Astrocyte of the spinal cord (primary cell): Measurements from ENCODE around the gene DLEC1.

ENCODE experiments used
- DNase-seq: peaks from one replicate; pipeline ENCODE4 v3.0.0; 2011; ENCODE audit warnings: low read depth, low spot score
- H3K4me3 ChIP-seq: 2 replicates; pipeline ENCODE4 v1.5.1; 2011; ENCODE audit warnings: low read depth, mild to moderate bottlenecking, low read length, moderate library complexity
- in situ Hi-C: cut with HindIII; loops from 2 replicates; pipeline ENCODE4 v1.10.0; 2017; ENCODE audit warnings: low sequenced_read_pairs
- TF ChIP-seq, protein P1 (sequence below): IDR thresholded peaks from 2 replicates; pipeline ENCODE4 v1.5.1; 2012; ENCODE audit warnings: low read depth, mild to moderate bottlenecking, low read length, inconsistent platforms

Gene DLEC1

DNA sequence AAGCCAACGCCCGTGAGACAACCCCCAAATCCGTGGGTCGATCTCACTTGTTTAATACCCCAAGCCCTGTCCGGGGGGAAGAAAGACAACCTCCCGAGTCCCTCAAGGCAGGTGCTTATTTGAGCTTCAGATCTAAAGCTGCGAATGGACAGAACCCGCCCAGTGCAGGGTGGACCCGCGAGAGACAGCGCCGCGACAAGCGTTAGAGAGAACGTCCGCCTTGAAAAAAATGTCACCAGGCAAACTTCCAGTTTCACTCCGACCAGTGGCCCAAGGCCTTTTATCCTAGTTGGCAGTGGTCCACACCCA lies 125.6 kb downstream of the DLEC1 start:
- in situ Hi-C loops = no loop called here
- H3K4me3 ChIP-seq = peak overlapping the region; percentile 87
- DNase-seq = no peak
- TF ChIP-seq, protein P1, sequence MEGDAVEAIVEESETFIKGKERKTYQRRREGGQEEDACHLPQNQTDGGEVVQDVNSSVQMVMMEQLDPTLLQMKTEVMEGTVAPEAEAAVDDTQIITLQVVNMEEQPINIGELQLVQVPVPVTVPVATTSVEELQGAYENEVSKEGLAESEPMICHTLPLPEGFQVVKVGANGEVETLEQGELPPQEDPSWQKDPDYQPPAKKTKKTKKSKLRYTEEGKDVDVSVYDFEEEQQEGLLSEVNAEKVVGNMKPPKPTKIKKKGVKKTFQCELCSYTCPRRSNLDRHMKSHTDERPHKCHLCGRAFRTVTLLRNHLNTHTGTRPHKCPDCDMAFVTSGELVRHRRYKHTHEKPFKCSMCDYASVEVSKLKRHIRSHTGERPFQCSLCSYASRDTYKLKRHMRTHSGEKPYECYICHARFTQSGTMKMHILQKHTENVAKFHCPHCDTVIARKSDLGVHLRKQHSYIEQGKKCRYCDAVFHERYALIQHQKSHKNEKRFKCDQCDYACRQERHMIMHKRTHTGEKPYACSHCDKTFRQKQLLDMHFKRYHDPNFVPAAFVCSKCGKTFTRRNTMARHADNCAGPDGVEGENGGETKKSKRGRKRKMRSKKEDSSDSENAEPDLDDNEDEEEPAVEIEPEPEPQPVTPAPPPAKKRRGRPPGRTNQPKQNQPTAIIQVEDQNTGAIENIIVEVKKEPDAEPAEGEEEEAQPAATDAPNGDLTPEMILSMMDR = no peak

DNA sequence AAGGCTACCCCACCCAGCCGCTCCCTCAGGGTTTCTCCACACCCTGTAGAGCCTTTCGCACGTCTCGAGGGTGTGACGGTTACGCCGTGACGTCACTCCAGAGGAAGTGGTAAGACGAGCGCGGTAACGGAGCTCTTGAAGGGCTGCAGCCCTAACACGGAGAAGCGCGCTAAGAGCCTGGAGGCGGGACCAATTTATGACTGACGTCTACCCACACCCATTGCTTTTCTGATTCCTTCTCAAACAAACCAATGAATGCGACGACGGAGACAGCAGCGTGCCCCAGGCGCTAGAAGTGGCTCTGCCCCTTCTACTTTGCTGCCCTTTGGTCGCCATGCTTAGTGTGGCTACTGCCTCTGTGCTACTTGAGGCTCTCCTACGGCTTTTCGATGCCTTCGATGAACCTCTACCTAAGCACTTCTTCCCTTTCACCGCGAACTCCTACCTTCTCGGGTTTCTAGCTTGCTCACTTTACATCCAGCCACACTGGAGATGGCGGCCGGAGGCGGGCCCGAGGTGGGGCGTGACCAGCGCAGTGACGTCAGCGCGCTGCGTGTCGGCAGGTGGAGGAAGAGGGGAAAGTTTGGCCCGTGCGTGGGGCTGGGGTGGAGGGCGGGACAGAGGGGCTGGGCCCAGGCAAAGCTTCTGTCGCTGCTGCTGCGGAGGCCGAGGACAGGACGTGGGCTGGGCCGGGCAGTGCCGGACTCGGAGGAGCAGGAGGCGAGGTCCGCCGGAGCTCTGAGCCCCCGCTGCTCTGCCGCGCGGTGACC lies 126.1 kb downstream of the DLEC1 start, which contains the start of gene OXSR1:
Gene OXSR1, plus strand, starts transcription at position 586 of the 770 bp plus-strand sequence. CDS start 340 bp downstream, outside the sequence.
- H3K4me3 ChIP-seq = peak within 1 kb of the TSS; percentile 87
- TF ChIP-seq, protein P1 = no peak
- peak; percentile 100 for DNase-seq
- in situ Hi-C loops = no loop called here

DNA sequence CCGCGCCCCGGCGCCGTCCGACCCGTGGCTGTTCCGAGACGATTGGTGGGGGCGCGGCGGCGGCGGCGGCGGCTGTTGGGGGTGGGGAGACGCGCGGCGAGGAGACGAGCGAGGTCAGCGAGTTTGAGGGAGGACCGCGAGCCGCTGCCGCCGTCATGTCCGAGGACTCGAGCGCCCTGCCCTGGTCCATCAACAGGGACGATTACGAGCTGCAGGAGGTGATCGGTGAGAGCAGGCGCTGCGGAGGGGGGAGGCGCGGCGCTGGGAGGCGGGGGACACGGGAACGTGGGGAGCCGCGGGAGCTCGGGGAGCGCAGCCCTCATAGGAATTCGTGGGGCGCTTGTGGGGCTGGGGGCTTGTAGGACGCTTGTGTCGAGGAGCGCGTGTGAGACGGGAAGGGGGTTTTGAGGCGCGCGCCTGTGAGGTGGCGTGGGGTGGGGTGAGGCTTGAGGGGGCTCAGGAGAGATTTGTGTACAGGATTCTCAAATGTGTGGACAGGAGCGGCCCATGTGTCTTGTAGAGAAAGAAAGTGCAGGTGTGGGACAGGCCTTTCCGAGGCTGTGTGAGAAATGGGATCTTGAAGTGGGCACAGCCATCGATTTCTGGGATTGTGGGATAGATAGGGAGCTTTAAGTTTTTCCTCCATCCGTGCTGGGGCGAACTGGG lies 126.8 kb downstream of the DLEC1 start:
- TF ChIP-seq, protein P1 = no peak
- in situ Hi-C loops = no loop called here
- peak overlapping the region; percentile 87 for H3K4me3 ChIP-seq
- peak; percentile 31 for DNase-seq

DNA sequence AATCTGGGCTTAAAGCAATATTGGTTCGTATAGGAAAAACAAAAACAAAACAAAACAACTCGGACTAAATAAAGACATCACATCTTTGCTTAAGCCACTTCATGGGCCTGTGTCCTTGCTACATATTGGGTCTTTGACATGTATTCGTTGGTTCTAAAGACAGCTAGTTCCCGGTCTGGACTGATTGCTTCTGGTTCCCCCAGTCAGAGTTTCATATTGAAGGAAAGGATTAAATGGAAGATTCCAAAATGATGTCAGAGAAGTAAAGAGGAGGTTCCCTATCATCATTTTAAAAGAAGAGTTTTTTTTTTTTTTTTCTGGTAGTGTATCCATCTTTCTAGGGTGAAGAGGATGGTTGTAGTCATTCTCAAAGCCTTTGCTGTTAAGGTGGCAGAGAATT lies 128.6 kb downstream of the DLEC1 start:
- no peak for DNase-seq
- in situ Hi-C loops = no loop called here
- H3K4me3 ChIP-seq = no peak overlapping the region
- TF ChIP-seq, protein P1 = no peak

DNA sequence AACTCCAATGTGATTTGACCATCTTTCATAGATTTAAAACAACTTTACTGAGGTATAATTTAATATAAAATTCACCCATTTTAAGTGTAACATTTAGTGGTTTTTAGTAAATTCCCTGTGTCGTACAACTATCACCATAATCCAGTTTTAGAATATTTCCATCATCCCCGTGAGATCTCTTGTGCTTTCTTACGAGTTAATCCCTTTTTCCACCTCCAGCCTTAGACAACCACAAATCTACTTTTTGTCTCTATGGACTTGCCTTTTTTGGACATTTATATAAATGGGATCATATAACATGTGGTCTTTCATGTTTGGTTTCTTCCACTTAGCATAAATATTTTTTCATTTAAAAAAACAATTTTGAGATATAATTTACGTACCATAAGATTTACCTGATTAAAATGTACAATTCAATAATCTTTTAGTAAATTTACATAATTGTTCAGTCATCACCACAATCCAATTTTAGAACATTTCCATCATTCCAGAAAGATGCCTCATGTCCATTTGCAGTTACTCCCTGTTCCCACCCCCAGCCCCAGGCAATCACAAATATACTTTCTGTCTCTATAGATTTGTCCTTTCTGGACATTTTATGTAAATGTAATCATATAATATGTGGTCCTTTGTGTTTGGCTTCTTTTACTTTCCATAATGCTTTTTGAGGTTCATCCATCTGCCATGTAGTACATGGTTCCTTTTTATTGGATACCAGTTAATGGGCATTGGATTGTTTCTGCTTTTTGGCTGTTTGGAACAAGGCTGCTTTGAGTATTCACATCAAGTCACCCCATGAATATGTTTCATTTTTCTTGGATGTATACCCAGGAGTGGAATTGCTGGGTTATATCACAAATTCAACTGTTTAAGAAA lies 129.4 kb downstream of the DLEC1 start:
- H3K4me3 ChIP-seq = peak overlapping the region; percentile 8
- TF ChIP-seq, protein P1 = no peak
- peak; percentile 75 for DNase-seq
- in situ Hi-C loops = no loop called here

DNA sequence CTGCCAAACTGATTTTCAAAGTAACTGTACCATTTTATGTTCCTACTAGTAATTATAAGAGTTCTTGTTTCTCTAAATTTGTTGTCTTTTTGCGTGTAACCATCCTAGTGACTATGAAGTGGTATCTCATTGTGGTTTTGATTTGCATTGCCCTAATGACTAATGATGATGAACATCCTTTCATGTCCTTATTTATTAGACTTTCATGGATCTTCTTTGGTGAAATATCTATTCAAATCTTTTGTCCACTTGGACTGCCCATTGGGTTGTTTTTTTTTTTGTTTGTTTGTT lies 130.0 kb downstream of the DLEC1 start:
- DNase-seq = no peak
- TF ChIP-seq, protein P1 = no peak
- peak overlapping the region; percentile 8 for H3K4me3 ChIP-seq
- in situ Hi-C loops = no loop called here
